HL-60 (cell line): ENCODE data around the gene DAB2IP.

ENCODE experiments used
- DNase-seq, 2 experiments: peaks; one replicate each; pipeline ENCODE4 v3.0.0-alpha.2; 2010 to 2020; ENCODE audit warnings: low read depth in 1 of 2, low spot score in 1 of 2
- H3K27ac ChIP-seq: fragments of 250-450 bp; sonication (Bioruptor Pico); replicated peaks from 2 replicates; pipeline ENCODE4 v1.5.1; 2020; ENCODE audit warnings: mild to moderate bottlenecking, moderate library complexity
- H3K27me3 ChIP-seq: fragments of 250-450 bp; sonication (Bioruptor Pico); 2 replicates; pipeline ENCODE4 v1.5.1; 2021; ENCODE audit warnings: mild to moderate bottlenecking, moderate library complexity; ENCODE audit not compliant: insufficient read depth, poor library complexity, severe bottlenecking
- H3K4me3 ChIP-seq: replicated peaks from 2 replicates; pipeline ENCODE4 v1.5.1; 2011; ENCODE audit warnings: mild to moderate bottlenecking, control low read depth, low read length; ENCODE audit not compliant: insufficient read depth
- GABPA ChIP-seq: IDR thresholded peaks from 2 replicates; pipeline ENCODE4 v1.6.1; 2012; ENCODE audit warnings: low read depth
- POLR2AphosphoS5 ChIP-seq: IDR thresholded peaks from 2 replicates; pipeline ENCODE4 v1.6.1; 2012; ENCODE audit warnings: low read depth
- SPI1 ChIP-seq: IDR thresholded peaks from 2 replicates; pipeline ENCODE4 v1.6.1; 2012; ENCODE audit warnings: low read depth, mild to moderate bottlenecking, borderline replicate concordance
- TF ChIP-seq, protein P1 (sequence below): IDR thresholded peaks from one replicate; pipeline ENCODE4 v1.5.1; 2011; ENCODE audit warnings: low read length, control low read depth, inconsistent platforms; ENCODE audit not compliant: insufficient read depth
- TF ChIP-seq, protein P2 (sequence below): IDR thresholded peaks from 2 replicates; pipeline ENCODE4 v1.6.1; 2012; ENCODE audit warnings: low read depth; ENCODE audit not compliant: insufficient replicate concordance

The DAB2IP gene

DNA sequence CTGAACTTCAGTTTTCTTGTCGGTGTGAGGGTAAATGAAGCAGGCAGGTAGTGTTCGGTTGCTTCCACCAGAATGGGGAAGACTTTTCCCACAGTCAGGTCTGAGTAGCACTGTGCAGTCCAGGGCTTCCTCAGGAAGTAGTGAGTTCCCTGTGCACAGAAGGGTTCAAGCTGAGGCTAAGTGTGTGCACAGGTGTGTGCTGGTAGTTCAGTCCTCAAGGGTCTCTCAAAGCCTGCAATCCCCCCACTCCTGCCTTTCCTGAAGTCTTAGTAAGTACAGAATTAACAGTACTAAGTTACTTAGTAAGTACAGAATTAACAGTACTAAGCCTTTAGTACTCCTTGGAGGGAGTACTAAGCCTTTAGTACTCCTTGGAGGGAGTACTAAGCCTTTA is 1.4 kb downstream of the DAB2IP start:
- TF ChIP-seq, protein P1, sequence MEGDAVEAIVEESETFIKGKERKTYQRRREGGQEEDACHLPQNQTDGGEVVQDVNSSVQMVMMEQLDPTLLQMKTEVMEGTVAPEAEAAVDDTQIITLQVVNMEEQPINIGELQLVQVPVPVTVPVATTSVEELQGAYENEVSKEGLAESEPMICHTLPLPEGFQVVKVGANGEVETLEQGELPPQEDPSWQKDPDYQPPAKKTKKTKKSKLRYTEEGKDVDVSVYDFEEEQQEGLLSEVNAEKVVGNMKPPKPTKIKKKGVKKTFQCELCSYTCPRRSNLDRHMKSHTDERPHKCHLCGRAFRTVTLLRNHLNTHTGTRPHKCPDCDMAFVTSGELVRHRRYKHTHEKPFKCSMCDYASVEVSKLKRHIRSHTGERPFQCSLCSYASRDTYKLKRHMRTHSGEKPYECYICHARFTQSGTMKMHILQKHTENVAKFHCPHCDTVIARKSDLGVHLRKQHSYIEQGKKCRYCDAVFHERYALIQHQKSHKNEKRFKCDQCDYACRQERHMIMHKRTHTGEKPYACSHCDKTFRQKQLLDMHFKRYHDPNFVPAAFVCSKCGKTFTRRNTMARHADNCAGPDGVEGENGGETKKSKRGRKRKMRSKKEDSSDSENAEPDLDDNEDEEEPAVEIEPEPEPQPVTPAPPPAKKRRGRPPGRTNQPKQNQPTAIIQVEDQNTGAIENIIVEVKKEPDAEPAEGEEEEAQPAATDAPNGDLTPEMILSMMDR, result no peak
- no peak for TF ChIP-seq POLR2AphosphoS5
- no peak for TF ChIP-seq GABPA
- TF ChIP-seq, protein P2, sequence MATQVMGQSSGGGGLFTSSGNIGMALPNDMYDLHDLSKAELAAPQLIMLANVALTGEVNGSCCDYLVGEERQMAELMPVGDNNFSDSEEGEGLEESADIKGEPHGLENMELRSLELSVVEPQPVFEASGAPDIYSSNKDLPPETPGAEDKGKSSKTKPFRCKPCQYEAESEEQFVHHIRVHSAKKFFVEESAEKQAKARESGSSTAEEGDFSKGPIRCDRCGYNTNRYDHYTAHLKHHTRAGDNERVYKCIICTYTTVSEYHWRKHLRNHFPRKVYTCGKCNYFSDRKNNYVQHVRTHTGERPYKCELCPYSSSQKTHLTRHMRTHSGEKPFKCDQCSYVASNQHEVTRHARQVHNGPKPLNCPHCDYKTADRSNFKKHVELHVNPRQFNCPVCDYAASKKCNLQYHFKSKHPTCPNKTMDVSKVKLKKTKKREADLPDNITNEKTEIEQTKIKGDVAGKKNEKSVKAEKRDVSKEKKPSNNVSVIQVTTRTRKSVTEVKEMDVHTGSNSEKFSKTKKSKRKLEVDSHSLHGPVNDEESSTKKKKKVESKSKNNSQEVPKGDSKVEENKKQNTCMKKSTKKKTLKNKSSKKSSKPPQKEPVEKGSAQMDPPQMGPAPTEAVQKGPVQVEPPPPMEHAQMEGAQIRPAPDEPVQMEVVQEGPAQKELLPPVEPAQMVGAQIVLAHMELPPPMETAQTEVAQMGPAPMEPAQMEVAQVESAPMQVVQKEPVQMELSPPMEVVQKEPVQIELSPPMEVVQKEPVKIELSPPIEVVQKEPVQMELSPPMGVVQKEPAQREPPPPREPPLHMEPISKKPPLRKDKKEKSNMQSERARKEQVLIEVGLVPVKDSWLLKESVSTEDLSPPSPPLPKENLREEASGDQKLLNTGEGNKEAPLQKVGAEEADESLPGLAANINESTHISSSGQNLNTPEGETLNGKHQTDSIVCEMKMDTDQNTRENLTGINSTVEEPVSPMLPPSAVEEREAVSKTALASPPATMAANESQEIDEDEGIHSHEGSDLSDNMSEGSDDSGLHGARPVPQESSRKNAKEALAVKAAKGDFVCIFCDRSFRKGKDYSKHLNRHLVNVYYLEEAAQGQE, result no peak
- TF ChIP-seq SPI1, result no peak
- H3K27me3 ChIP-seq, result peaks cover 44% of the 10 kb centered on the region
- DNase-seq, result no peak
- H3K4me3 ChIP-seq, result no peak overlapping the region
- H3K27ac ChIP-seq, result no peak overlapping the region

DNA sequence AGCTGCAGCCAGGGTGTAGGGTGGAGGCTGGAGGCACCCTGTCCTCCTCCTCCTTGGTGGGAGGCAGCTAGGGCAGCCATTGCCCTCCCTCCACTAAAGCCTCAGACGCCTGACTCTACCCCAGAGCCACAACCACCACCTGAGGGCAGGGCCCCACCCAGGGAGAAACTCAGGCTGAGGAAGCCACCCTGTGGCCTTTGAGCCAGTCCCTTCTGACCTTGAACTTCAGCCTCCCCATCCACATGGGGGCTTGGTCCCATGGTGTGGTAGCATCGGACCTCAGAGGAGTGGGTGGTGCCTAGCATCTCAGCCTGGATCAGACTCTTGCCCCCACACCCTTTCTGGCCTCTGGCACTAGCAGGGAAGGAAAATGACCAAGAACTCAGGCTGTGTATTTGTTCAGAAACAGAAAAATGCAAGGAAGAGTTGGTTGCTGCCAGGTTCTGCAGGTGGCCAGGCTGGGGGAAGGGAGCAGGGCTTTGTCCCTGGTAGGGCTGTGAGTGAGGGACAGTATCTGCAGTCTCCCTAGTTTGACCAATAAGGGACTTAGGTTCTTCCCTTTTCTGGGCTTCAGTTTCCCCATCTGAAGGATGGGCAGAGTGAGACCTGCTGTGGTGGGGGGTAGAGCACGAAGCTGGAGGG is 3.2 kb downstream of the DAB2IP start:
- Histone ChIP-seq H3K4me3 (no peak overlapping the region), H3K27ac (no peak overlapping the region), H3K27me3 (peaks cover 40% of the 10 kb centered on the region)
- TF ChIP-seq, protein P1, result no peak
- TF ChIP-seq, protein P2, result no peak
- no peak for TF ChIP-seq POLR2AphosphoS5
- DNase-seq, result no peak

DNA sequence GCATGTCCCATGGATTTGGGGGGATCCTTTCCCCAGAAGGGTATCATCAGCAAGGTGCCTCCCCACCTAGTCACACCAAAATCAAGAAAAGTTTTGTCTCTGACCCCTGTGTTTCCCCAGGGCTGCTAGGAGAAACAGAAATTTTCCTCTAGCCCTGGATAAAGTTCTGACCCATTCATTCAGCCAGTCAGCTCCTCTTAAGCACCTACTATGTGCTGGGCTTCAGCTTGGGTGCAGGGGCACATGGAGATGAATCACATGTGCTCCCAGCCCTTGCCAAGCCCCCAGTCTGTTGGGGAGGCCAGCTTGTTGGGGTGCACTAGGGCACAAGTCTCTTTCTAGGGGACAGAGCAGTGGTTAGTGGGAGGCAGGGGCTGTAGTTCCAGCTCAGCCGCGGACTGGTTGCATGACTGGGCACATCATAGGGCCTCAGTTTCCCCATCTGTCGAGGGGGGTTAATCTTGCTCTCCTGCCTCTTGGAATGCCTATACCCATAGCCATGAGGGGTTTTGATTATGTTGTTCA is 3.9 kb downstream of the DAB2IP start:
- TF ChIP-seq, protein P1, result no peak
- no peak overlapping the region for H3K4me3 ChIP-seq
- H3K27ac ChIP-seq, result no peak overlapping the region
- no peak for DNase-seq
- peaks cover 36% of the 10 kb centered on the region for H3K27me3 ChIP-seq

DNA sequence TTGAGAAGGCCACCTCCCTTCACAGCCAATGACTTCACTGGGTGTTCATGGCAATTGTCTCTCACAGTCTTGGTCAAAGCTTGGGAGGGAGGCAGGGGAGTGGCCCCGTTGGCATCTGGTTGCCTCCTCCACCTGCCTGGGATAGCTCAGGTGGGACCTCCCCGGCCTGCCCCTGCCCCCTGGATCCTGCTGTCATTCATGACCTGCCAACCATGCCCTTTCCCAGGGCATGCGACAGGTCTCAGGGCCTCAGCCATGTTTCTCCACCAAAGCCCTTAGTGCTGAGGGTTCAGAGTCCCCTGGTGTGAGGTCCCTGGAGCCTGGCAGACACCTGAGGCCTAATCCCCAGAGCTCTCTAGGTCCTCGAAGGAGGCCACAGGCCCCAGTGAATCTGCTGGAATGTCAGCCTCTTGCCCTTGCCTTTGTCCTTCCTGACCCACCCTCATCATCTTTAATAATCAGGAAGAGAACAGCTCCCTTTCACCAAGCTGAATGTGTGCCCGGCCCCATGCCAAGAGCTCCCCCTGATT is 5.6 kb downstream of the DAB2IP start:
- Histone ChIP-seq H3K27me3 (peaks cover 23% of the 10 kb centered on the region), H3K4me3 (no peak overlapping the region), H3K27ac (no peak overlapping the region)
- no peak for DNase-seq
- TF ChIP-seq, protein P2, result no peak
- TF ChIP-seq GABPA, result no peak
- no peak for TF ChIP-seq POLR2AphosphoS5
- no peak for TF ChIP-seq SPI1
- TF ChIP-seq, protein P1, result no peak
